HG02970 (cell line): ENCODE data around the gene MSRB2.
A peak's percentile ranks its signal among the peaks of the same experiment; 100 is the strongest.
"Not testable (repeated sequence)": the region's sequence is repeated elsewhere in the genome, so short reads cannot be mapped to it uniquely, and the experiment has no call there.

Source experiments
- ATAC-seq: cut with Tn5 transposase; IDR thresholded peaks from one replicate; pipeline ENCODE4 v1.9.1; 2021; ENCODE audit warnings: mild to moderate bottlenecking, moderate library complexity, moderate number of reproducible peaks; ENCODE audit not compliant: unreplicated experiment, low FRiP score

The MSRB2 gene

GRCh38 chr10:23095404-23095965, at the start of gene MSRB2:
MSRB2 (plus strand) TSS chr10:23095579; CDS start chr10:23095609, 30 bp downstream.
- peak; percentile 77 for ATAC-seq

GRCh38 chr10:23046027-23046426, 49.4 kb upstream of the MSRB2 start:
- ATAC-seq, result no peak

- ATAC-seq, result no peak
Measured at GRCh38 chr10:23047201-23048050, 48.0 kb upstream of the MSRB2 start.

GRCh38 chr10:23048191-23048590, 47.2 kb upstream of the MSRB2 start:
- ATAC-seq, result no peak

- ATAC-seq, result no peak
Measured at GRCh38 chr10:23051278-23051677, 44.1 kb upstream of the MSRB2 start.

- ATAC-seq, result no peak
Measured at GRCh38 chr10:23051855-23052331, 43.5 kb upstream of the MSRB2 start.

GRCh38 chr10:23053036-23053435, 42.3 kb upstream of the MSRB2 start:
- no peak for ATAC-seq

- ATAC-seq, result no peak
Measured at GRCh38 chr10:23055424-23056185, 39.8 kb upstream of the MSRB2 start.

- ATAC-seq, result no peak
Measured at GRCh38 chr10:23056186-23056579, 39.2 kb upstream of the MSRB2 start.

GRCh38 chr10:23058366-23058765, 37.0 kb upstream of the MSRB2 start:
- ATAC-seq, result no peak

- no peak for ATAC-seq
Measured at GRCh38 chr10:23060918-23061317, 34.5 kb upstream of the MSRB2 start.

GRCh38 chr10:23063045-23063972, 32.1 kb upstream of the MSRB2 start:
- ATAC-seq, result no peak

GRCh38 chr10:23063973-23064812, 31.2 kb upstream of the MSRB2 start:
- no peak for ATAC-seq

- ATAC-seq, result not testable (repeated sequence)
Measured at GRCh38 chr10:23064813-23065114, 30.6 kb upstream of the MSRB2 start.

- no peak for ATAC-seq
Measured at GRCh38 chr10:23065181-23065948, 30.0 kb upstream of the MSRB2 start.

- no peak for ATAC-seq
Measured at GRCh38 chr10:23067337-23067736, 28.0 kb upstream of the MSRB2 start.

GRCh38 chr10:23067939-23068775, 27.2 kb upstream of the MSRB2 start:
- ATAC-seq, result no peak
